Mesenchymal stem cell (in vitro differentiated cells and primary cell): ENCODE data around the gene FGB.
A peak's percentile ranks its signal among the peaks of the same experiment; 100 is the strongest.
"Not testable (repeated sequence)": the region's sequence is repeated elsewhere in the genome, so short reads cannot be mapped to it uniquely, and the experiment has no call there.

Experiments
- DNase-seq: peaks from one replicate; pipeline ENCODE4 v3.0.0-alpha.2; 2013
- H2AFZ ChIP-seq: one replicate; pipeline ENCODE4 v1.6.1; 2013; ENCODE audit warnings: low read depth, mild to moderate bottlenecking, control low read depth, inconsistent platforms, low read length, moderate library complexity
- H2AK5ac ChIP-seq: 2 replicates; pipeline ENCODE4 v1.6.1; 2013; ENCODE audit warnings: low read length, moderate library complexity, mild to moderate bottlenecking, inconsistent platforms; ENCODE audit not compliant: severe bottlenecking
- H2BK120ac ChIP-seq: one replicate; pipeline ENCODE4 v1.6.1; 2013; ENCODE audit warnings: low read depth, mild to moderate bottlenecking, inconsistent platforms, low read length, moderate library complexity
- H2BK12ac ChIP-seq, 2 experiments: one replicate each; pipeline ENCODE4 v1.6.1; 2013; ENCODE audit warnings: inconsistent platforms in 2 of 2, low read length in 2 of 2, mild to moderate bottlenecking in 2 of 2, moderate library complexity in 2 of 2, control low read depth in 1 of 2
- H2BK15ac ChIP-seq: one replicate; pipeline ENCODE4 v1.6.1; 2013; ENCODE audit warnings: mild to moderate bottlenecking, low read depth, inconsistent platforms; ENCODE audit not compliant: poor library complexity, severe bottlenecking
- H2BK5ac ChIP-seq: 2 replicates; pipeline ENCODE4 v1.6.1; 2013; ENCODE audit warnings: low read depth, mild to moderate bottlenecking, low read length, control low read depth, inconsistent platforms; ENCODE audit not compliant: poor library complexity, severe bottlenecking
- H3K14ac ChIP-seq, 2 experiments: one replicate each; pipeline ENCODE4 v1.6.1; 2013; ENCODE audit warnings: inconsistent platforms in 2 of 2, low read length in 2 of 2, control low read depth in 1 of 2, mild to moderate bottlenecking in 1 of 2, moderate library complexity in 1 of 2
- H3K18ac ChIP-seq, 2 experiments: one replicate each; pipeline ENCODE4 v1.6.1; 2013; ENCODE audit warnings: inconsistent platforms in 2 of 2, low read length in 2 of 2, control low read depth in 1 of 2, low read depth in 1 of 2, mild to moderate bottlenecking in 1 of 2
- H3K23ac ChIP-seq, 2 experiments: one replicate each; pipeline ENCODE4 v1.6.1; 2013; ENCODE audit warnings: inconsistent platforms in 2 of 2, low read length in 2 of 2, mild to moderate bottlenecking in 2 of 2, moderate library complexity in 2 of 2, control low read depth in 1 of 2
- H3K27ac ChIP-seq: 2 replicates; pipeline ENCODE4 v1.5.1; 2013; ENCODE audit warnings: mild to moderate bottlenecking, moderate library complexity, low read length, control low read depth, inconsistent platforms; ENCODE audit not compliant: poor library complexity, severe bottlenecking
- H3K27me3 ChIP-seq, 2 experiments: 2 replicates each; pipeline versions ENCODE4 v1.6.1 to v1.7.0; 2013; ENCODE audit warnings: low read length in 2 of 2, mild to moderate bottlenecking in 2 of 2, moderate library complexity in 2 of 2, control low read depth in 1 of 2, inconsistent platforms in 1 of 2; ENCODE audit not compliant: control insufficient read depth in 1 of 2, insufficient read depth in 1 of 2
- H3K36me3 ChIP-seq, 2 experiments: 2 replicates each; pipeline versions ENCODE4 v1.6.1 to v1.7.0; 2013; ENCODE audit warnings: low read length in 2 of 2, control low read depth in 1 of 2, inconsistent platforms in 1 of 2, low read depth in 1 of 2, mild to moderate bottlenecking in 1 of 2; ENCODE audit not compliant: insufficient read depth in 2 of 2, control insufficient read depth in 1 of 2
- H3K4ac ChIP-seq, 2 experiments: one replicate each; pipeline ENCODE4 v1.6.1; 2013; ENCODE audit warnings: inconsistent platforms in 2 of 2, low read length in 2 of 2, mild to moderate bottlenecking in 2 of 2, moderate library complexity in 2 of 2, control low read depth in 1 of 2, low read depth in 1 of 2
- H3K4me1 ChIP-seq: 2 replicates; pipeline ENCODE4 v1.6.1; 2013; ENCODE audit warnings: low read depth, low read length, control low read depth; ENCODE audit not compliant: control insufficient read depth, insufficient read depth
- H3K4me2 ChIP-seq: 2 replicates; pipeline ENCODE4 v1.6.1; 2013; ENCODE audit warnings: low read length, mild to moderate bottlenecking, inconsistent platforms; ENCODE audit not compliant: poor library complexity, severe bottlenecking
- H3K4me3 ChIP-seq, 2 experiments: 2 replicates each; pipeline versions ENCODE4 v1.5.1 to v1.7.0; 2013; ENCODE audit warnings: low read length in 2 of 2, mild to moderate bottlenecking in 2 of 2, control low read depth in 1 of 2, low read depth in 1 of 2; ENCODE audit not compliant: insufficient read depth in 1 of 2
- H3K79me1 ChIP-seq: replicated peaks from 2 replicates; pipeline ENCODE4 v1.6.1; 2013; ENCODE audit warnings: mild to moderate bottlenecking, control low read depth, low read length, inconsistent platforms; ENCODE audit not compliant: poor library complexity, severe bottlenecking
- H3K9ac ChIP-seq: 2 replicates; pipeline ENCODE4 v1.7.0; 2013; ENCODE audit warnings: mild to moderate bottlenecking, low read length, moderate library complexity
- H3K9me3 ChIP-seq: 2 replicates; pipeline ENCODE4 v1.7.0; 2013; ENCODE audit warnings: mild to moderate bottlenecking, low read length; ENCODE audit not compliant: control insufficient read depth
- H4K8ac ChIP-seq: one replicate; pipeline ENCODE4 v1.6.1; 2013; ENCODE audit warnings: inconsistent platforms, mild to moderate bottlenecking, low read length, moderate library complexity
- H4K91ac ChIP-seq: one replicate; pipeline ENCODE4 v1.6.1; 2013; ENCODE audit warnings: mild to moderate bottlenecking, low read length, inconsistent platforms
- WGBS: methylation state at CpG from one replicate; pipeline ENCODE4 v1.1.7; 2013; ENCODE audit warnings: mixed read lengths; 5-methylcytosine and 5-hydroxymethylcytosine counted together

FGB gene

GRCh38 chr4:154594343-154594742 is 31.5 kb downstream of the FGB start:
- not testable (repeated sequence) for H3K4me1 ChIP-seq, H3K9me3 ChIP-seq, H3K36me3 ChIP-seq, DNase-seq, H2AK5ac ChIP-seq, H3K4me3 ChIP-seq, H3K14ac ChIP-seq, H3K4me2 ChIP-seq, H2BK5ac ChIP-seq, H3K4ac ChIP-seq, H3K27ac ChIP-seq, H2BK15ac ChIP-seq, H3K18ac ChIP-seq, H4K91ac ChIP-seq, H3K23ac ChIP-seq, H2BK12ac ChIP-seq, H2AFZ ChIP-seq, H2BK120ac ChIP-seq, H3K79me1 ChIP-seq, H3K9ac ChIP-seq, H4K8ac ChIP-seq
- WGBS: 85% methylated on average over 3 of the region's 3 CpGs
- H3K27me3 ChIP-seq: peaks cover 0 to 14% of the 10 kb centered on the region in 2 experiments

GRCh38 chr4:154595807-154596206 is 33.0 kb downstream of the FGB start:
- no peak overlapping the region for H3K9ac ChIP-seq
- no peak overlapping the region for H2BK12ac ChIP-seq
- H3K18ac ChIP-seq: no peak overlapping the region
- no peaks in the 10 kb centered on the region for H3K79me1 ChIP-seq
- H4K91ac ChIP-seq: no peak overlapping the region
- H2AK5ac ChIP-seq: no peak overlapping the region
- H3K36me3 ChIP-seq: no peaks in the 10 kb centered on the region
- no peak overlapping the region for H2AFZ ChIP-seq
- no peak overlapping the region for H2BK15ac ChIP-seq
- DNase-seq: peak; percentile 3
- no peaks in the 10 kb centered on the region for H3K9me3 ChIP-seq
- H3K27ac ChIP-seq: no peak overlapping the region
- H3K4me3 ChIP-seq: no peak overlapping the region
- H3K4ac ChIP-seq: no peak overlapping the region
- no peak overlapping the region for H2BK5ac ChIP-seq
- peaks cover 0 to under 1% of the 10 kb centered on the region in 2 experiments for H3K27me3 ChIP-seq
- H3K14ac ChIP-seq: no peak overlapping the region
- no peak overlapping the region for H2BK120ac ChIP-seq
- H3K23ac ChIP-seq: no peak overlapping the region
- peaks cover 1% of the 10 kb centered on the region for H3K4me1 ChIP-seq
- no peak overlapping the region for H3K4me2 ChIP-seq
- no peak overlapping the region for H4K8ac ChIP-seq

- H2AK5ac ChIP-seq, H3K23ac ChIP-seq, H3K4ac ChIP-seq, H3K27ac ChIP-seq, H3K4me2 ChIP-seq, H4K8ac ChIP-seq, H3K79me1 ChIP-seq, H3K27me3 ChIP-seq, H3K18ac ChIP-seq, H3K4me1 ChIP-seq, H3K9me3 ChIP-seq, H2BK120ac ChIP-seq, H2AFZ ChIP-seq, H3K4me3 ChIP-seq, DNase-seq, H2BK12ac ChIP-seq, H4K91ac ChIP-seq, H3K14ac ChIP-seq, H2BK15ac ChIP-seq, H3K9ac ChIP-seq, H2BK5ac ChIP-seq, H3K36me3 ChIP-seq: not testable (repeated sequence)
- WGBS: 94% methylated on average over 11 of the region's 11 CpGs
Measured at GRCh38 chr4:154597281-154597680, 34.5 kb downstream of the FGB start.

GRCh38 chr4:154597798-154598774 is 35.3 kb downstream of the FGB start:
- Histone ChIP-seq H3K4me2 (no peak overlapping the region), H3K4ac (no peak overlapping the region), H3K9me3 (no peaks in the 10 kb centered on the region), H2BK5ac (no peak overlapping the region), H4K8ac (no peak overlapping the region), H3K9ac (no peak overlapping the region), H3K4me3 (no peak overlapping the region), H4K91ac (no peak overlapping the region), H3K36me3 (no peaks in the 10 kb centered on the region), H3K18ac (no peak overlapping the region), H2AFZ (no peak overlapping the region), H2BK15ac (no peak overlapping the region), H3K23ac (no peak overlapping the region), H2AK5ac (no peak overlapping the region), H2BK12ac (no peak overlapping the region), H3K79me1 (no peaks in the 10 kb centered on the region), H2BK120ac (no peak overlapping the region), H3K14ac (no peak overlapping the region), H3K27ac (no peak overlapping the region), H3K4me1 (no peaks in the 10 kb centered on the region), H3K27me3 (no peaks in the 10 kb centered on the region)
- 63% methylated on average over 5 of the region's 7 CpGs for WGBS
- DNase-seq: no peak
